Stimulated activated CD4-positive, alpha-beta T cell treated with anti-CD3 and anti-CD28 coated beads, Interleukin-4, amount 100 ng/mL, for 4 hours (primary cell): ENCODE results near the gene UBAP2L.
"Not testable (repeated sequence)": the region's sequence is repeated elsewhere in the genome, so short reads cannot be mapped to it uniquely, and the experiment has no call there.

Experiments used
- DNase-seq, 2 experiments: peaks; one replicate each; pipeline ENCODE4 v3.0.0-alpha.2; 2020

The UBAP2L gene

GRCh38 chr1:154220071-154220969 is at the start of gene UBAP2L:
Gene UBAP2L (plus strand): TSS chr1:154220955. CDS start chr1:154225124, 4,169 bp downstream.
- peak; percentile 97 to 99 for DNase-seq

- DNase-seq, result no peak
These were observed 49.6 kb upstream of the UBAP2L start for GRCh38 chr1:154171223-154171583.

GRCh38 chr1:154171880-154172279 is 48.9 kb upstream of the UBAP2L start:
- DNase-seq, result no peak

- no peak for DNase-seq
These were observed 46.1 kb upstream of the UBAP2L start for GRCh38 chr1:154174654-154175053.

GRCh38 chr1:154176337-154176736 is 44.4 kb upstream of the UBAP2L start:
- DNase-seq, result no peak

GRCh38 chr1:154178013-154178412 is 42.7 kb upstream of the UBAP2L start:
- DNase-seq, result peak in 1 of 2 experiments; percentile 25

- DNase-seq, result no peak
These were observed 41.6 kb upstream of the UBAP2L start for GRCh38 chr1:154178911-154179811.

GRCh38 chr1:154179946-154180687 is 40.6 kb upstream of the UBAP2L start:
- no peak for DNase-seq

- no peak for DNase-seq
These were observed 38.8 kb upstream of the UBAP2L start for GRCh38 chr1:154181944-154182343.

- DNase-seq, result peak; percentile 67 to 68
These were observed 38.3 kb upstream of the UBAP2L start for GRCh38 chr1:154182344-154183045.

- peak; percentile 92 for DNase-seq
These were observed 37.5 kb upstream of the UBAP2L start for GRCh38 chr1:154183046-154183915.

- peak; percentile 58 to 65 for DNase-seq
These were observed 34.6 kb upstream of the UBAP2L start for GRCh38 chr1:154186177-154186576.

GRCh38 chr1:154186852-154187501 is 33.8 kb upstream of the UBAP2L start:
- no peak for DNase-seq

- DNase-seq, result no peak
These were observed 30.2 kb upstream of the UBAP2L start for GRCh38 chr1:154190550-154190949.

GRCh38 chr1:154191990-154192461 is 28.7 kb upstream of the UBAP2L start, which contains the start of gene TPM3:
Gene TPM3 (minus strand): TSS chr1:154192100. CDS start chr1:154192018, 82 bp downstream.
- DNase-seq, result no peak

GRCh38 chr1:154192476-154192875 is 28.3 kb upstream of the UBAP2L start:
- no peak for DNase-seq

- no peak for DNase-seq
These were observed 26.9 kb upstream of the UBAP2L start for GRCh38 chr1:154193821-154194220.

GRCh38 chr1:154198756-154199562 is 21.8 kb upstream of the UBAP2L start:
- no peak for DNase-seq

- no peak for DNase-seq
These were observed 21.2 kb upstream of the UBAP2L start for GRCh38 chr1:154199563-154199879.

GRCh38 chr1:154205778-154206177 is 15.0 kb upstream of the UBAP2L start:
- DNase-seq, result not testable (repeated sequence)
